HG03045 (cell line): ENCODE measurements around the gene RASSF3.
"Not testable (repeated sequence)": the region's sequence is repeated elsewhere in the genome, so short reads cannot be mapped to it uniquely, and the experiment has no call there.

Experiments
- ATAC-seq: cut with Tn5 transposase; IDR thresholded peaks from one replicate; pipeline ENCODE4 v1.9.1; 2021; ENCODE audit warnings: mild to moderate bottlenecking, moderate library complexity; ENCODE audit not compliant: unreplicated experiment

The RASSF3 gene, protein sequence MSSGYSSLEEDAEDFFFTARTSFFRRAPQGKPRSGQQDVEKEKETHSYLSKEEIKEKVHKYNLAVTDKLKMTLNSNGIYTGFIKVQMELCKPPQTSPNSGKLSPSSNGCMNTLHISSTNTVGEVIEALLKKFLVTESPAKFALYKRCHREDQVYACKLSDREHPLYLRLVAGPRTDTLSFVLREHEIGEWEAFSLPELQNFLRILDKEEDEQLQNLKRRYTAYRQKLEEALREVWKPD

DNA sequence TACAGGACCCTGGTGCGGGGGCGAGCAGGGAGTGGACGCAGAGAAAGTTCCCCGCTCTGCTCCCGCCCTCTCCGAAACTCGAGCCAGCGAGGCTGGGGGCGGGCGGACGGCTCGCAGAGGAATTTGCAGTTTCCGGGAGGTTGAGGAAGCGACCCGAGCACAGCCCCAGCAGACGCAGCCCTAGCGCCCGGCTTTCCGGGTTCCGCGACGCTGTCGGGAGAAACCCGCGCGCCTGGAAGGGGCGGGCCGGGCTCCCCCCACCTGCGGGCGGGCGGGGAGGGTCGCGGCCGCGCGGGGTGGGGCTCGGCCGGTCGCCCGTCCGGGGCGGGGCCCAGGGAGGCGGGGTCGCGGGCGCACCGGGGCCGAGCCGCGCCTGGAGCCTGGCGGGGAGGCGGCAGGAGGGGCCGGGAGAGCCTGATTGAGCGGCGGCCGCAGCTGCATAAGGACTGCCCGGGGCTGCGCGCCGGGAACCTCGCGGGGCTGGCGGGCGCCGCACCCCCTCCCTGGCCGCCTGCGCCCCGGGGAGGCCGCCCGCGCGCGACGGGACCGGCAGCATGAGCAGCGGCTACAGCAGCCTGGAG lies at the start of gene RASSF3:
TSS of gene RASSF3 (plus strand) at position 417 of the 581 bp plus-strand sequence. CDS start at position 555, 138 bp downstream.
- ATAC-seq, result peak; percentile 69

DNA sequence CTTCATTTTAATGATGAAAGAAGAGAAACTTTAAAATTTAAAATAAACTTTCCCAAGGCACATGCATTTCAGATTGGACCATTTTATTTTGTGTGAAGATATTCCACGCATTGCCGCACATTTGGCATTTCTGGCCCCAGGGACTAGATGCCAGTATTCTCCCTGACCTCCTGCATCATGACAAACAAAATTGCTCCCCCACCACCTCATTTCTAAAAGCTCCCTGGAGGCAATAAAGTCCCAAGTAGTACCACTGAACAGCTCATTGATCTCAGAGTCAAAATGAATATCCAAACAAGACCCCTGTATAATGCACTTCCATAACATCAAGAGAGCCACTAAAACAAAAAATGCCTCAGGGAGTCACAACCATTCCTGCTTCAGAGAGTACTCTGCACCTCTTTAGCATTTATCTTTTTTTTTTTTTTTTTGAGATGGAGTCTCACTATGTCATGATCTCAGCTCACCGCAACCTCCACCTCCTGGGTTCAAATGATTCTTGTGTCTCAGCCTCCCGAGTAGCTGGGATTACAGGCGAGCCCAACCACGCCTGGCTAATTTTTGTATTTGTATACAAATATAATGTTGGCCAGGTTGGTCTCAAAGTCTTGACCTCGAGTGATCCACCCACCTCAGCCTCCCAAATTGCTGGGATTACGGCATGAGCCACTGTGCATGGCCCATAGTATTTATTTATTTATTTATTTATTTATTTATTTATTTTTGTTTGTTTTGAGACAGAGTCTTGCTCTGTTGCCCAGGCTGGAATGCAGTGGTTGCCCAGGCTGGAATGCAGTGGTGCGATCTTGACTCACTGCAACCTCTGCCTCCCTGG lies 48.8 kb upstream of the RASSF3 start:
- no peak for ATAC-seq

DNA sequence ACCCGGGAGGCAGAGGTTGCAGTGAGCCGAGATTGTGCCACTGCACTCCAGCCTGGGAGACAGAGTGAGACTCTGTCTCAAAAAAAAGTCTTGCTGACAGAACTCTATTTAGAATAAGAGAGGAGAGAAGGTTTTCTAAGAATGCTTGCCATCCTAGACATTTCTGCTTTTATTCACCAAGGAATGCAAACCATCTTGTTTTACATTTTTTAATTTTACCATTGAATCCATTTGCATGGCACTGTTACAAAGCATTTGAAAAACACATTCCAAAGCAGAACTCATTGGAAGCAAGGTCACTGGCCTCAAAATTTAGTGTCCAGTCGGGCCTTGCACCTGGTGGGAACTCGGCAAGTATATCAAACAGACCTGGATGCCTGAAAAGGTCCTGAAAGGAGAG lies 44.2 kb upstream of the RASSF3 start:
- ATAC-seq, result no peak

DNA sequence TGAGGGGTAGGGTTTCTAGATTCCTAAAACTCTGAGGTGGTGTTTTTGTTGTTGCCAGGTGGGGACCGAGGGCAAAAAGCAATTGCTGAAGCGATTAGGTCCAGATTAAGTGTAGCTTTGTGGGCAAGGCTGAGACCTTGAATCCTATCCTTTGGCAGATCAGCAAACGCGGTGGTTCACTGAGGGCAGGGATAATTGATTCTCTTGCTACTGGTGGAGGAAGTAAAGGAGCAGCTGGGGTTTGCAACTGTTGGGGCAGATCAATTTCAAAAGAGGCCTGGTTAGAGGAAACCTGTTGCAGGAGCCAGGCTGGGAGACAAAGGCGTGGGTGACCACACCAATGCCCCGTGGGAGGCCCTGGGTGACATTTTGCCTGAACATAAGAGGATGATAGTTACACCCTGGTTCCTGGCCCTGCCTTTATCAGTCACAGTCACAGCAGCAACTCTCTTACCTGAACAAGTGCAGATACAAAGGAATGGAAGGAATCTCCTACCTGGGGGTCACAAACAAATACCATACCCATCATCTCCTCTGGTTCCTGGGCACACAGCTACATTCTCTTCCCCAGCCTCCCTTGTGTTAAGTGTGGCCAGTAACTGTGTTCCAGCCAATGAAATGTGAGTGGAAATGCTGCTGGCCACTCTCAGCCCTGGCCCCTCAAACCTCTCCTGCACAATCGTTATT lies 43.3 kb upstream of the RASSF3 start:
- no peak for ATAC-seq

DNA sequence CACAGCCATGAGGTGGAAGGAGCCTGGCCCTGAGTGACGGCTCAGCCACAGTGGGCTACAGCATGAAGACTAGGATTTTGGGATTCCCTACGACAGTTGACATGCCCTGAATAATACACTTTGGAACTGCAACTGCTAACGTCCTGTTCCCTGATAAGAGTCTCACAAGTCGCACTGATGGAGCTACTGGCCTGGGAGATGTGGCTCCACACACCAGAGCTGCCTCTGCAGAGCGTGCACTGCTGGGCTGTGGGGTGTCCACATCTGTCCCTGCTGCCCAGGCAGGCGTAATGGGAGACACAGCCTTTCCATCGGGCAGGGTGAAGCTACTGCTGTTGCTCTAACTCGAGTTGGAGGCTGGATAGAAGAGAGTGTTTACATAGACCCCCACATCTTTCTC lies 42.7 kb upstream of the RASSF3 start:
- no peak for ATAC-seq

DNA sequence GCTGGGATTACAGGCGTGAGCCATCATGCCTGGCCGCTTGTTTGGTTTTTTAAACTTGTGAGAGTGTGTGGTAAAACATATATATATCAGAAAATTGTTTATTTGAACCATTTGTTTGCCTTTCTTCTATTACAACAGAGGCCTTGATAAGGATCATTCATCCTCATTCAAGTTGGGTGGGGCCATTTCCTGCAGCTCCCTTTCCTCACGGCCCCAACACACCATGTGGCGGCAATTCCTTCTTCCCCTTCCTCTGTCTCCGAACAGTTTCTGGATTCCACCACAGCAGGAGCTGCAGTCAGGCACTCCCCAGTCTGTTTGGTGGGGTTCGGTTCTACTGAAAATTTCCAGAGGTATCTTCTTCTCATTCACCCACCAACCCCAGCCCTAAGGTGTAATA lies 42.0 kb upstream of the RASSF3 start:
- ATAC-seq, result no peak

DNA sequence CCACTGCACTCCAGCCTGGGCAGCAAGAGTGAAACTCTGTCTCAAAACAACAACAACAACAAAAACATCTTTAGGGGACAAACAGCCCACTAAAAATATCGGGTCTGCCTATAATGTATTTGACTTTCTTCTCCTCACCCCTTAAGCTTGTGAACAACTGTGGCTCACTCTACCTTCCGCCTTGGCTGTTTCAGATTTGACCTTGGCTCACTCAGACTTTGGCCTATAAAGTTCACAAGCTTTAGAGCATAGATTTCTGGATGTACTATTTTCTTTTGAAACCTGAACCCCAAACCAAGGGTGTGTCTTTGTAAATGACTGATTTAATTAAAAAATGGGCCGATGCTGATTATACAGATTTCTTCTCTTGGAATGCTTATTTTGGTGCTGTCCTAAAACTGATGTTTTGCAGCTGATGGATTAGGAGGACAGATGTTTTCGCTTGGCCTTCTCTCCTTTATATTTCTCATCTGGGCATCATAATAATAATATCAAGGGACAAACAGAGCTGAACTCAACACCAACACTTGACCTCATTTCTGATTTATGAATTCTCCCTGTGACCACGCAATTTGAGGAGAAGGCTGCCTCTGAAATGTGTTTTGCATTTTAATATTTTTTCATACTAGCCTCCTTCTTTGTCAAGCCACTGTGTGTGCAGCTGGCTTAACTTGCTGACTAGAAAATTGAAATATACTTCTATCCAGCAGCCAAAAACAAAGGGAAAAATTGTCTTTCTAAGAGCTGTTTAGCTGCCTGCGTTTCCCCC lies 40.2 kb upstream of the RASSF3 start:
- ATAC-seq, result no peak

DNA sequence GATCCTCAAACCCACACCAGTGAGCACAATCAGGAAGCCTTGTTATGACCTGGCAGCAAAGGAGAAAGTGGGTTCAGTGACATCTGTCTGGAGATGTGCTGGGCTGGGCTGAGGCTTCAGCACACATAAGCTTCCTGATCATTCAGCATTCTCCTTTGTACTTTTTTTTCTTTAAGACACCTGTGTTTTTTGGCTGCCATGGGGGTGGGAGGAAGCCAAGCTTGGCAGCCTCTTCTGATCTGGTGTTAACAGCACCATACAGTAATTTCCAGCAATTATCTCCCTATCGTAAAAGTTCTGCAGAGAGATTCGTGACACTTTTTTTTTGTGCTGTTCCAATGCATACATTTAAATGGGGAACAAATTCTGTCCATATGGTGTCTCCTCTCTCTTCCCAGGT lies 38.9 kb upstream of the RASSF3 start:
- ATAC-seq, result no peak

DNA sequence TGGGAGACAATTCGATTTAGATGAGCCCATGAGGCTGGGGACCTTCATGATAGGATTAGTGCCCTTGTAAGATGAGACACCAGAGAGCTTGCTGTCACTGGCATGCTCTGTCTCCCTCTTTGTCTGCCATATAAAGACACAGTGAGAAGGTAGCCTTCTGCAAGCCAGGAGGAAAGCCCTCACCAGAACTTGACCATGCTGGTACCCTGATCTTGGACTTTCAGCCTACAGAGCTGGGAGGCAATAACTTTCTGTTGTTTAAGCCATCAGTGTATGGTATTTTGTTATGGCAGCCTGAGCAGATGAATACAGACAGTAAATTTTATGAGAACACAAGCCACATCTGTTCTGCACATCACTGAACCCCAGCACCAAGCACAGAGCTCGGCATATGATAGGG lies 38.1 kb upstream of the RASSF3 start:
- ATAC-seq, result no peak

DNA sequence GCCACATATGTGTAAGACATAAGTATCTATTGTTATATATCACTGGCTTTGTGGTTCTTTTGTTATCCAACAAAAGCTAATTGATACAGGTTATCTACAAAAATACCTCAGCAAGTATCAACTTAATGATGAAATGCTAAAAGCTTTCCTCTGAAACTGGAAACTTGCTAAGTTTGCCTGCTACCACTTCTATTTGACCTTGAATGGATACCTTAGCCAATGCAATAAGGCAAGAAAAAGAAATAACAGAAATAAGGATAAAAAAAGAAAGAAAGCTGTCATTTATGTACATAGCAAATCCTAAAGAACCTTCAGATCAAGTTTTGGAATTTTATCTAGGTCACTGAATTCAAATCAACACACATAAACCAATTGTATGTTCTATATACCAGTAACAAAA lies 35.5 kb upstream of the RASSF3 start:
- ATAC-seq, result no peak

DNA sequence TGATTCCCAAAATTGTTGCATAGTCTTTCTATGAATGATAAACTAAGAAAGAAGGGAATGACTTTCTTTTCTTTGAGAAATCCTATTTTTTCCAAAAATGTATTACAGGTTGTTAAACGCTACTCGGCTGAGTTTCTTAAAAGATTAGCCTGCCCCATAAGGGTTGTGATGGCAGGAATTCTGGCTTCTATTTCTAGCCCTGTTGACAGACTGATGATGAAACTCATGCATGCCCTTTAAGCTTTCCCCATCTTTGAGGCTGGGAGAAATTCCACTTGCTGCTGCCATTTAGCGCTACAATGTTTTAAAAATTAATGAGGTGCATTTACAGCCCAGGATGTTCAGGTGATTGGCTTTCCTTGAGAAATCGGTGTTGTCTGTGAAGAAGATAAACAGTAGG lies 33.2 kb upstream of the RASSF3 start:
- no peak for ATAC-seq

DNA sequence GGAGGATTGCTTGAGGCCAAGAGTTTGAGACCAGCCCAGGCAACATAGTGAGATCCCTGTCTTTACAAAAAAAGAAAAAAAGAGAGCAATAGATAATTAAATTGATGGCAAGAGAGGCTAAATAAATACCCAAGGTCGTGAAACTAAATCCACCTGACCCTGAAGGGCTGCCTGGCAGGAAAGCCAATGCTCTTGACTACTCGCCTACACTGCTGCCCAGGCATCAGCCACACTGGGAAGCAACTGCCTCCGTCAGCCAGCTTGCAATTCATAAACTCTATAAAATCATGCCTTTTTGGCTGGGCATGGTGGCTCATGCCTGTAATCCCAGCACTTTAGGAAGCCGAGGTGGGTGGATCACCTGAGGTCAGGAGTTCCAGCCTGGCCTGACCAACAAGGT lies 31.7 kb upstream of the RASSF3 start:
- ATAC-seq, result no peak

DNA sequence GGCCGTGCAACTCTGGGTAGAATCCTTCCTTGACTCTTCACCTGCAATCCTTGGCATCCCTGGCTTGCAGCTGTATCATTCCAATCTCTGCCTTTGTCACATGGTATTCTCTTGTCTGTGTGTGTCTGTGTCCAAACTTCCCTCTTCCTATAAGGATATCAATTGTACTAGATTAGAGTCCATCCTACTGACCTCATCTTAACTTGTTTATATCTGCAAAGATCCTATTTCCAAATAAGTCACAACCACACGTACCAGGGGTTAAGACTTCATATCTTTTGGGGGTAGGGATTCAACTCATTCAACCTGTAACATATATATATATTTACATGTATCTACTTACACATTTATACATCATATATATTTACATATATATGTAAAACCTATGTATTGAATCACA lies 29.6 kb upstream of the RASSF3 start:
- no peak for ATAC-seq

DNA sequence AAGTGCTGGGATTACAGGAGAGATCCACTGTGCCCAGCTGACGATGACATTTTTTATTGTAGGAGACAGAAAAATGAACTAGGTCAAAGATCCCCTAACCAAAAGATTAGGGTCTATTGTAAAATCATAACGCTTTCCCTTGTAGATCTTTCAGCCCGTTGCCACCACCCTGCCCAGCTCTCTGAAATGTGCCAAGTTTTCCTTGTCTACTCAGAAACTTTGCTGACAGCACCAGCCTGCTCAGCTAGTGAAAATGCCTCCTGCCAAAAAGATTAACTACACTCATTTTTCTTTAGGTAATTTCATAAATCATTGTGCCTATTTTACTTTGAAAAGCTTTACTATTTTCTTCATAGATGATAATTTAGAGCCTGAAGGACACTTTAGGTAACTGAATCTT lies 28.2 kb upstream of the RASSF3 start:
- ATAC-seq, result no peak

DNA sequence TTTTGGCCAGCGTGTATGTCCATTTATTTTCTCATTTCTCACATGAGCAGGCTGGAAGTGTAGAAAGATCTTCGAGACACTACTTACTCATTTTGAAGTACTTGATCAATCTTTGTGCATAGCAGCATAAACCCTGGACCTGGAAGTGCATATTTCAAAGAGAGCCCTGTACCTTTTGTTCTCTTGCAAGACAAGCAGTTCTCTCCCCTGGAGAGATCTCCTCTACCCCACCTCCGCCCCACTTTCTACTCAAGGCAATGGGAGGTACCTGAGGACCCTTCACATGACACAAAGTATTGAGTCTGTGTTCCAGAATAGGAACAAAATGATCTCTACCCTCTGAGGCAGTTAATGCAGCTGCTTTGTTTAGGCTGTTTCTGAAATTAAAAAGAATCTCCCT lies 27.4 kb upstream of the RASSF3 start:
- no peak for ATAC-seq

DNA sequence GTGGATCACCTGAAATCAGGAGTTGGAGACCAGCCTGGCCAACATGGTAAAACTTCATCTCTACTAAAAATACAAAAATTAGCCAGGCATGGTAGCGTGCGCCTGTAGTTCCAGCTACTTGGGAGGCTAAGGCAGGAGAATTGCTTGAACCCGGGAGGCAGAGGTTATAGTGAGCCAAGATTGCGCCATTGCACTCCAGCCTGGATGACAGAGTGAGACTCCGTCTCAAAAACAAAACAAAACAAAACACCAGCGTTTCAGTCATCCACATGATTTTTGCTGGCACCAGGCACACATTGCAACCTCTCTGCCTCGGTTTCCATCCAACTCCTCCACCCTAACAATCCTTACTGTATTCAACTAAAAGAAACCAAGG lies 26.9 kb upstream of the RASSF3 start:
- not testable (repeated sequence) for ATAC-seq

DNA sequence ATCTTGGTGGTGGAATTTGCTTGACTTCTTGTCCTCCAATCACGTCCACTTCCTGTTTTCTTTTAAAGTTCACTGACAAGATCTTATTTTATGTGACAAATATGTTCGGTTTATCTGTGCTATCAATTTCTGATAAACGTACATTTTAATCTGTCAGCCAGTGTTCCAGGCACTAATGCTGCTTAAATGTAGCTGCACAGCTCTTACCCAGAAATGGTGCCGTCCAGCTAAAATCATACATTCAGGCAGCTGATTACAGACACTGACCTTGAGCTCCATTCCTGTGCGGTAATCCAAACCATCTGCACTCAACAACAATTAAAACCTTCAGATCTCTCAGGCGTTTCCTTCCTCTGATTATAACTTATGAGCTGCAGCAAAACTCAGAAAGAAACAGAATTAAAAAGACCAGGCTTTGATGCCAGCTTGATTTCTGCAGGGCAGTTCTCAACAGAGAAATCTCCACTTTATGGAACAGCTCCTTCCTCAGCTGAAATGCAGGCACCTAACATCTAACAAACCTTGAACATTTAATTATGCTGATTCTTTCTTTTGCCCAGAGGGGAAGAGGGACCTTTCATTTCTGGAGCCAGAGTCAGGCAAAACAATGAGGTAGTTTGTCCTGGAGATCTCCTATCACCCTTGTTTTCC lies 26.4 kb upstream of the RASSF3 start:
- no peak for ATAC-seq

DNA sequence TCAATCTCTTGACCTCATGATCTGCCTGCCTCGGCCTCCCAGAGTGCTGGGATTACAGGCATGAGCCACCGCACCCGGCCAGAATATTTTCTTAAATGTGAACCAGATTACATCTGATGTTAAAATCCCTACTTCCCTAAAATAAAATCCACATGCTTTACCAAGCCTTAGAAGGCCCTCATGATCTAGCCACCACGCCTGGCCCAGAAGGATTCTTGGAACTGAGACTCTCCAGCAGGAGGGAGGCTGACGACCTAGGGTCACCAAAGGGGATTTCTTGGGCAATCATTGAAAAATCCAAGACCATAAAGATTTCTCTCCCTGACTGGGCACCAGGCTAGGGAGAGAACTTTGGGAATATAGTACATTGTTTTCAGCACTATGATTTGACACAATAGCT lies 25.2 kb upstream of the RASSF3 start:
- no peak for ATAC-seq

DNA sequence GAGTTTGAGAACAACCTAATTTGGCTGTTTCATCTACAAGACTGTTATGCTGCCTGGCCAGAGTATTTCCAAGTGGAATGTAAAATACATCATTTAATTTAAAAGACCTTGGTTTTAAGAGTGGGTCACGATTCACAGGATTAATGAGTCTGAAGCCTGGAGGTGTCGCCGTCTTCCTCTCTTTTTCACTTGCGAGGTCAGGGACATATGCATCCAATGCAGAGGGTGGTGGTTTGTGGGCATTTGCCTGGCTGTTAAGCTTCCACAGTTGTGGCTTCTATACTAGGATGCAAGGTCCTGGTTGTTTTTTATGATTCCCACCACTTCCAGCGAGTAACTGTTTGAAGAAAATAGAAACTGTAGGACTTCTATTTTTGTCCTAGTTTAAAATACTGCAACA lies 22.8 kb upstream of the RASSF3 start:
- ATAC-seq, result no peak

DNA sequence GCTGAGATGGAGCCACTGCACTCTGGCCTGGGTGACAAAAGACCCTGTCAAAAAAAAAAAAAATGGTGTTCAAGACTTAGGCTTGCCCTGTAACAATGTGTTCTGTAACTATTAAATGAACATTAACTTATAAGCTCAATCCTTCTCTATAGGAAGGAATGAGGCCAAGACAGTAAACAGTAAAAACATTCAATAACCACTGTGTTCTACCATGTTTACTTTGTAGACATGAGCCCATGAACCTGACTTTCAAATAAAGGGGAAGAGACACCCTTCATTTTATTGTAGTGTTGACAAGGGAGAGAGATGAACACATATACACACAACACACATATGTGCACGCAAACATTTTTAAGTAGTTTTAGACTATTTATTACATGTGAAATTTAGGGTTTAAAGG lies 20.1 kb upstream of the RASSF3 start:
- ATAC-seq, result no peak
